Smooth muscle cell of the pulmonary artery (primary cell): ENCODE measurements around the gene NUPR1. TPM values are rescaled to one million over a fixed set of nuclear protein-coding genes. Genes with fewer than 3 reads are reported as not detected.

Source experiments
- total RNA-seq: library from RNA; depleted of rRNA; stranded (reverse); fragments of >200 nt; gene quantifications from 2 replicates; pipeline ENCODE4 v1.2.3, GENCODE V29; 2014

Gene NUPR1
- total RNA-seq: 25.6 and 31.5 TPM in 2 replicates

GRCh38 chr16:28538733-28539596 is at the start of gene NUPR1:
NUPR1 (minus strand) TSS chr16:28538974; CDS start chr16:28538907, 67 bp downstream.

GRCh38 chr16:28553776-28554633 is 15.2 kb upstream of the NUPR1 start, which contains the start of gene SGF29:
SGF29 (plus strand) TSS chr16:28553920; CDS start chr16:28581070, 27,150 bp downstream.

GRCh38 chr16:28494121-28494851 is 44.5 kb downstream of the NUPR1 start, which contains the start of gene APOBR:
APOBR (plus strand) TSS chr16:28494643; CDS start chr16:28494682, 39 bp downstream.

GRCh38 chr16:28491970-28492474 is 46.8 kb downstream of the NUPR1 start, which contains the start of gene CLN3:
CLN3 (minus strand) TSS chr16:28492074; CDS start chr16:28491759, 315 bp downstream.

Other genes with a start within 250 kb of the NUPR1 start
- under 0.01 and 0.03 TPM in 2 replicates for gene SBK1, start 246.4 kb downstream of the NUPR1 start, total RNA-seq
- 0.85 and 0.89 TPM in 2 replicates for gene NPIPB6, start 175.5 kb downstream of the NUPR1 start, total RNA-seq
- 105 and 115 TPM in 2 replicates for gene EIF3CL, start 135.1 kb downstream of the NUPR1 start, total RNA-seq
- gene NPIPB7, start 66.6 kb downstream of the NUPR1 start, total RNA-seq: not detected in 2 replicates
- gene CLN3, start 46.9 kb downstream of the NUPR1 start, total RNA-seq: 15.7 and 21.5 TPM in 2 replicates
- not detected in 2 replicates for gene APOBR, start 44.3 kb downstream of the NUPR1 start, total RNA-seq
- gene IL27, start 32.1 kb downstream of the NUPR1 start, total RNA-seq: not detected in 2 replicates
- gene SGF29, start 14.9 kb upstream of the NUPR1 start, total RNA-seq: 5.3 and 11.7 TPM in 2 replicates
- not detected in 2 replicates for gene SULT1A2, start 58.1 kb upstream of the NUPR1 start, total RNA-seq
- gene SULT1A1, start 71.1 kb upstream of the NUPR1 start, total RNA-seq: 0.50 and 3.8 TPM in 2 replicates
- gene NPIPB8, start 99.1 kb upstream of the NUPR1 start, total RNA-seq: 0.13 and 0.52 TPM in 2 replicates
- gene EIF3C, start 172.5 kb upstream of the NUPR1 start, total RNA-seq: 165 and 230 TPM in 2 replicates
- gene NPIPB9, start 212.8 kb upstream of the NUPR1 start, total RNA-seq: 0.72 and 1.7 TPM in 2 replicates